ENCODE results near the gene PABPN1L.

Gene PABPN1L

GRCh38 chr16:88884569-88885271, 18.3 kb upstream of the PABPN1L start:
- no peak for DNase-seq (ENCODE audit: low read depth)

GRCh38 chr16:88883946-88884345, 17.5 kb upstream of the PABPN1L start:
- DNase-seq (ENCODE audit: low read depth), result no peak

- DNase-seq (ENCODE audit: low read depth), result no peak
These were observed 16.8 kb upstream of the PABPN1L start for GRCh38 chr16:88883117-88883895.

- no peak for DNase-seq (ENCODE audit: low read depth)
These were observed 16.0 kb upstream of the PABPN1L start for GRCh38 chr16:88882358-88883030.

- DNase-seq (ENCODE audit: low read depth), result no peak
These were observed 15.4 kb upstream of the PABPN1L start for GRCh38 chr16:88881675-88882357.

- no peak for DNase-seq (ENCODE audit: low read depth)
These were observed 14.7 kb upstream of the PABPN1L start for GRCh38 chr16:88881007-88881615.

- no peak for DNase-seq (ENCODE audit: low read depth)
These were observed 14.0 kb upstream of the PABPN1L start for GRCh38 chr16:88880226-88881006.

- DNase-seq (ENCODE audit: low read depth), result no peak
These were observed 13.3 kb upstream of the PABPN1L start for GRCh38 chr16:88879788-88880055.

- no peak for DNase-seq (ENCODE audit: low read depth)
These were observed 12.7 kb upstream of the PABPN1L start for GRCh38 chr16:88878967-88879787.

- DNase-seq (ENCODE audit: low read depth), result no peak
These were observed 11.9 kb upstream of the PABPN1L start for GRCh38 chr16:88878356-88878755.

GRCh38 chr16:88877564-88878289, 11.3 kb upstream of the PABPN1L start:
- DNase-seq (ENCODE audit: low read depth), result no peak

- DNase-seq (ENCODE audit: low read depth), result no peak
These were observed 10.6 kb upstream of the PABPN1L start for GRCh38 chr16:88876942-88877526.

GRCh38 chr16:88875703-88876234, 9.3 kb upstream of the PABPN1L start:
- DNase-seq (ENCODE audit: low read depth), result no peak

- DNase-seq (ENCODE audit: low read depth), result no peak
These were observed 8.6 kb upstream of the PABPN1L start for GRCh38 chr16:88874938-88875599.

- DNase-seq (ENCODE audit: low read depth), result no peak
These were observed 6.3 kb upstream of the PABPN1L start for GRCh38 chr16:88872650-88873331.

- DNase-seq (ENCODE audit: low read depth), result no peak
These were observed 5.4 kb upstream of the PABPN1L start for GRCh38 chr16:88871730-88872416.

GRCh38 chr16:88871349-88871702, 4.9 kb upstream of the PABPN1L start:
- no peak for DNase-seq (ENCODE audit: low read depth)

Measured in activated T-cell treated with anti-CD3 and anti-CD28 coated beads for 1 hour (primary cell).